Raji (cell line): ENCODE results near the gene TTC7B.

Source experiments
- POLR2A ChIP-seq: IDR thresholded peaks from 2 replicates; pipeline ENCODE4 v1.6.1; 2011; ENCODE audit warnings: low read depth, low read length, control low read depth; ENCODE audit not compliant: insufficient read depth

Gene TTC7B

GRCh38 chr14:90491911-90492531, 324.2 kb downstream of the TTC7B start:
- TF ChIP-seq POLR2A = no peak

GRCh38 chr14:90491221-90491885, 324.9 kb downstream of the TTC7B start:
- TF ChIP-seq POLR2A = no peak

GRCh38 chr14:90490720-90491050, 325.5 kb downstream of the TTC7B start:
- no peak for TF ChIP-seq POLR2A

- TF ChIP-seq POLR2A = no peak
Observed at GRCh38 chr14:90489916-90490719, 326.1 kb downstream of the TTC7B start.

- no peak for TF ChIP-seq POLR2A
Observed at GRCh38 chr14:90489306-90489705, 326.9 kb downstream of the TTC7B start.

- TF ChIP-seq POLR2A = no peak
Observed at GRCh38 chr14:90488256-90488655, 328.0 kb downstream of the TTC7B start.

GRCh38 chr14:90487462-90487861, 328.8 kb downstream of the TTC7B start:
- TF ChIP-seq POLR2A = no peak

- TF ChIP-seq POLR2A = no peak
Observed at GRCh38 chr14:90487031-90487430, 329.2 kb downstream of the TTC7B start.

GRCh38 chr14:90484291-90484690, 331.9 kb downstream of the TTC7B start:
- TF ChIP-seq POLR2A = no peak

GRCh38 chr14:90483571-90483974, 332.7 kb downstream of the TTC7B start:
- no peak for TF ChIP-seq POLR2A

GRCh38 chr14:90483117-90483516, 333.1 kb downstream of the TTC7B start:
- TF ChIP-seq POLR2A = no peak

GRCh38 chr14:90475298-90475697, 340.9 kb downstream of the TTC7B start:
- TF ChIP-seq POLR2A = no peak
